Endometrium (tissue), 2 donors: ENCODE measurements around the gene ZBTB46.
"Not testable (repeated sequence)": the region's sequence is repeated elsewhere in the genome, so short reads cannot be mapped to it uniquely, and the experiment has no call there.

Experiments
- FAIRE-seq: peaks from 2 replicates; lab custom pipeline; 2012; peaks lifted over from hg19 to GRCh38; lab: Jason Lieb, UNC
- donor health status: control.
- donor health status: control.

The ZBTB46 gene

GRCh38 chr20:63734111-63734945, 96.7 kb downstream of the ZBTB46 start:
- FAIRE-seq, result no peak

GRCh38 chr20:63733579-63734081, 97.4 kb downstream of the ZBTB46 start:
- FAIRE-seq, result no peak

- FAIRE-seq, result no peak
Observed at GRCh38 chr20:63733117-63733516, 97.9 kb downstream of the ZBTB46 start.

- FAIRE-seq, result no peak
Observed at GRCh38 chr20:63732118-63733095, 98.7 kb downstream of the ZBTB46 start.

- FAIRE-seq, result no peak
Observed at GRCh38 chr20:63731410-63731809, 99.7 kb downstream of the ZBTB46 start.

- FAIRE-seq, result not testable (repeated sequence)
Observed at GRCh38 chr20:63730189-63730733, 100.8 kb downstream of the ZBTB46 start.

- not testable (repeated sequence) for FAIRE-seq
Observed at GRCh38 chr20:63722967-63723622, 108.0 kb downstream of the ZBTB46 start.

GRCh38 chr20:63718996-63719395, 112.1 kb downstream of the ZBTB46 start:
- no peak for FAIRE-seq

- no peak for FAIRE-seq
Observed at GRCh38 chr20:63714858-63715257, 116.2 kb downstream of the ZBTB46 start.

GRCh38 chr20:63712191-63712590, 118.9 kb downstream of the ZBTB46 start:
- FAIRE-seq, result no peak

GRCh38 chr20:63711085-63711645, 119.9 kb downstream of the ZBTB46 start:
- FAIRE-seq, result no peak

GRCh38 chr20:63709149-63709527, 121.9 kb downstream of the ZBTB46 start:
- FAIRE-seq, result no peak

- FAIRE-seq, result no peak
Observed at GRCh38 chr20:63708301-63709148, 122.5 kb downstream of the ZBTB46 start.

- no peak for FAIRE-seq
Observed at GRCh38 chr20:63707558-63708300, 123.3 kb downstream of the ZBTB46 start, which contains the start of the genes ARFRP1 and ZGPAT. Gene ARFRP1, minus strand, starts transcription at chr20:63707976. Its CDS starts 885 bp downstream, at chr20:63707091. Gene ZGPAT, plus strand, starts transcription at chr20:63708039. Its CDS starts 542 bp downstream, at chr20:63708581.

- FAIRE-seq, result no peak
Observed at GRCh38 chr20:63706852-63707557, 124.1 kb downstream of the ZBTB46 start.

GRCh38 chr20:63706027-63706695, 124.9 kb downstream of the ZBTB46 start:
- no peak for FAIRE-seq

GRCh38 chr20:63705232-63706026, 125.6 kb downstream of the ZBTB46 start:
- no peak for FAIRE-seq

GRCh38 chr20:63704749-63705117, 126.3 kb downstream of the ZBTB46 start:
- no peak for FAIRE-seq
